HG02610 (cell line): ENCODE data around the gene HS6ST3.
"Not testable (repeated sequence)": the region's sequence is repeated elsewhere in the genome, so short reads cannot be mapped to it uniquely, and the experiment has no call there.

Experiments used
- ATAC-seq: cut with Tn5 transposase; IDR thresholded peaks from one replicate; pipeline ENCODE4 v1.9.1; 2021; ENCODE audit warnings: mild to moderate bottlenecking, moderate library complexity; ENCODE audit not compliant: unreplicated experiment

The HS6ST3 gene

DNA sequence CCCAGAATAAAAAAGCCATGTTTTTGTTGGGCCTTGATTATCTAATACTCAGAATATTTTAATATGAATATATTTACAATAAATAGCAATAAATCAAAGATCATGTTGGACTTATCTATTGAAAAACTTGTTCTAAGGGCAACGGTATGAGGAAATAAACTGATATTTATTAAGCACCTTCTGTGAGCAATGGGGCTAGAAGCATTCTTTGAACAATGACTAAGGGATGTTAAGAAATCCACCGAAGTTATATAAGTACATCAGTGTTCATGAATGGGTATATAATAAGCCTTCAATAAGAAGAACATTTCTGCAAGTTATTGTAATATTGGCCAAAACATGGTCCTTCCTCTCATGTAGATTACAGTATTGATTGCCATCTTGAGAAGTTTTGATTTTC, 682.5 kb downstream of the HS6ST3 start:
- no peak for ATAC-seq

DNA sequence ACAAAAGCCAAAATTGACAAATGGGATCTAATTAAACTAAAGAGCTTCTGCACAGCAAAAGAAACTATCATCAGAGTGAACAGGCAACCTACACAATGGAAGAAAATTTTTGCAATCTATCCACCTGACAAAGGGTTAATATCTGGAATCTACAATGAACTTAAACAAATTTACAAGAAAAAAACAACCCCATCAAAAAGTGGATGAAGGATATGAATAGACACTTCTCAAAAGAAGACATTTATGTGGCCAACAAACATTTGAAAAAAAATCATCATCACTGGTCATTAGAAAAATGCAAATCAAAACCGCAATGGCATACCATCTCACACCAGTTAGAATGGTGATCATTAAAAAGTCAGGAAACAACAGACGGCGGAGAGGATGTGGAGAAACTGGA, 688.4 kb downstream of the HS6ST3 start:
- ATAC-seq = not testable (repeated sequence)

DNA sequence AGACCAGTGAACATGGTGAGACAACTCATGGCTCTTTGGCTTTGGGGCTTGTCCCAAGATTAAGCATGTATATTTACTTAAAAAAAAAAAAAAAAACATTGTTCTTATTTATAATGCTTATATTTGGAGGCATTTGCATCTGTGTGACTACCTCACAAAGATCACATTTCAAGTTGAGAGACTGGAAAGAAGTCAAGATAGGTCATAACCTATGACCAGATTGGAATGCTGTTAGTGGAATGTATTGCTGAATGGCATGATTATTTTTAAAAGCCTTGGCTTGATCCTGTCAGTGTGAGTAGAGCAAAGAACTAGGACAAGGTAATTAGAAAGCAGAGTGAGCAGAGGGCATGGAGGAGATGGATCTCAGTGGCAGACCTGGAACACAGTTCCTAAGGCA, 689.8 kb downstream of the HS6ST3 start:
- no peak for ATAC-seq

DNA sequence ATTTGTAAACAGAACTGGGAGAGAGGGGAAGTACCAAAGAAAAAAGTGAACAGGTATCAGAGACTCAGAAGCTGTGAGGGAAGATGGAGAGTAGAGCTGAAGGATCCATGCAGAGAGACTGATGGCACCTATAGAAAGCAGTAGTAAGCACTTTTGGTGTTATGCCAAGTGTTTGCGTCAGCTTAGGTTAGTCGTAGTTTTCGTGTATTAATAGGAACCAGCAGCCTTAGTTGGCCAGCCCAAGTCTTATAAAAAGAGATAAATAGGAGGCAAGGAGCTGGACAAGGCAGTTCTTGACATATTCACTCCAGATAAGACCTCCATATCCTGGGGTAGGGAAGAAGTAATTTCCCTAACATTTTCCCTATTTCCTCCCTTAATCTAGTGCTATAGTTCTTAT, 690.2 kb downstream of the HS6ST3 start:
- ATAC-seq = no peak

DNA sequence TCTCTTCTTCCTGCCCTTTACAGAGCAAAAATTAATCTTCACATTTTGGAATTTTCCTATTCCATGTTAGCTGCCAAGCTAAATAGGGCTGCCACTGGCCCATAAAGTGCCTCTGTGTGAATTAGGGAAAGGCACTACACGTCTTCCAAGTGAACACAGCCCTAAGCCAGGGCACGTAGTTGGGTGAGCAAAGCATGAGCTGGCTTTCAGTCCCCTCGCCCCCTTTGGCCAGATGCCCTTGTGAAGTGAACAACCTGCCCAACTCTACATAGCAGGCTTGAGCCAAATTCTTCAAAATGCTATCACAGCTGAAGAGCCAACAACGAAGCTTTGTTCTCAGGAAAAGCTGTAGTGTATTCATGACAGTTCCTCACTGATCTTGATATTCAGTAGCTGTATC, 691.2 kb downstream of the HS6ST3 start:
- no peak for ATAC-seq

DNA sequence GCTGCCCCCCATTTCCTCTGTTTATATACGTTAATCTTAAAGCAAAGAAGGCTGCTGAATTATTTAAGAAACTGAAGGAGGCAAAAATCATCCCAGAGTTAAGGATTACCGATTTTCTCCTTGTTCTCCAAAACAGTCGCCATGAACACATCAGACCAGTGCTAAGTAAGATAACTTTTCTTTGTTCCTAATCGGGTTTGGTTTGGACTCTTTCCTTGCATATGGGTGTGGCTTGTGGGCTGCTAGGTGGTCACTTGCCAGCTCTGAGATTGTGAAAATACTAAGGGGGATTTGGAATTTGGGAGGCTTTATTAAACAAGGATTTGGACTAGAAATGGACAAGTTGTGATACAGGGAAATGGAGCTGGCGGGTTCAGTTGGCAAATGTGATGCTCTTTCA, 692.3 kb downstream of the HS6ST3 start:
- ATAC-seq = no peak

DNA sequence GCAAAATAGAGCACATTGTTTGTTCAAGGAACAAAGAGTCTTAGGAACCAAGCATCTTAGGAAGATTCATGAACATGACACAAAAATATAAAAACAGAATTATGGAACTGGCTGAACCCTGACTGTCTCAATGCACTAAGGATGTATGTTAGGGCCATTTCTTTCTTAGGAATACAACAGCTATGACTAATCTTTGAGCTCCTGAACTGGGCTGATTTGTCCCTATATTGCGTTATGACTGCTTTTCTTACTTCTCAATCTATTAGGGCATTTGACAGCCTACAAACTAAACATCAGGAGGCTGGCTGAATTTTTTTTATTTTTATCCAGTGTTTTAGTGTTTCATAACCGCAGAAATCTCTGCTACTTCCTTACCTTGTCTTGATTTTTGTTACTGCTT, 693.1 kb downstream of the HS6ST3 start:
- ATAC-seq = no peak

DNA sequence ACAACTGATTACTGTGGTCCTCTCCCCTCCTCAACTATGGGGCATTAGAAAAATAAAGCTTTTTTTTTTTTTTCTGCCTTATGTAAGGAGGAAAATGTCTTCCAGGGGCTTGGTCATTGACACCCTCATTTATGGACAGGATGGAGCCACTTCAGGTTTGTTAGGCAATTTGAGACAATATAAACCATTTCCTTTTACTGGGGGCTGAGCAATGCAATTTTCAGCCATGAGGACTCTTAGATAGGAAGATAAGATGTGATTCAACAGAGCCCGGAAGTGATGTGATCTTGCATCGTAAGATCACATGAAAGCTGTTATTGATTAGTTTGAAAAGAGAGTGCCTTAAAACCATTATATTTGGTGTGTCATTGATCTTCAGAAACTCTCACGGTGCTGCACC, 693.6 kb downstream of the HS6ST3 start:
- ATAC-seq = no peak

DNA sequence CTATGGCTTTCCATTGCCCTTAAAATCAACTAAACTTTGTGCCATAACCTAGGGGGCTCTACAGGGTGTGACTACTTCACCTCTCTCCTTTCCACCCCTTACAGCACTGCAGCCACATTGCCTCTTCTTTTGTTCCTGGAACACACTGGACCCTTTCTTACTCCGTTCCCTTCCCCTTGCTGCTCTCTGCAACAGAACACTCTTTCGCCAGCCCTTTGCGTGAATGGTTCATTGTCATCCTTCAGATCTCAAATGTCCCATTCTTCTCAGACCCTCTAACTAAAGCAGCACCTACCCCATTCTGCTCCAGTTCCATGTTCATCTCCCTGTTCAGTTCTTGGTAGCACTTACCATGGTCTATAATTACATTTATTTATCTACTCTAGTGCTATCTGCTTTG, 696.1 kb downstream of the HS6ST3 start:
- ATAC-seq = no peak

DNA sequence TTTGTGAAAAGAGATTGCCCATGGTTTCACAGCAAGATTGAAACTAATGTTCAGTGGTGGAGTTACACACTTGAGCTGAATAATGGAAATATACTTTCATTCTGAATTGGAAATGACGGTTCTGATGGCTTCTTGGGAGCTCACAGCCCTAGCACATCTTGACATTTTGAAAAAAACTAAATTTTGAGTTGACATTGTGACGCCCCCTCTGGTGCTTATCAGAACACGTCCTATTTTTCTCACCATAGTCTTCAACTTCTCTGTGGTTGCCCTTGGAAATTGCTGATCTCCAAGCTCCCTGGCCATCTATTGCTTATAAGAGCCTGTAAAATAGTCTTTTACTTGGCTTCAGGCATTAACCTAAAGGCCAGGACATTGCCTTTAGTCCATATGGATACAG, 702.3 kb downstream of the HS6ST3 start:
- no peak for ATAC-seq

DNA sequence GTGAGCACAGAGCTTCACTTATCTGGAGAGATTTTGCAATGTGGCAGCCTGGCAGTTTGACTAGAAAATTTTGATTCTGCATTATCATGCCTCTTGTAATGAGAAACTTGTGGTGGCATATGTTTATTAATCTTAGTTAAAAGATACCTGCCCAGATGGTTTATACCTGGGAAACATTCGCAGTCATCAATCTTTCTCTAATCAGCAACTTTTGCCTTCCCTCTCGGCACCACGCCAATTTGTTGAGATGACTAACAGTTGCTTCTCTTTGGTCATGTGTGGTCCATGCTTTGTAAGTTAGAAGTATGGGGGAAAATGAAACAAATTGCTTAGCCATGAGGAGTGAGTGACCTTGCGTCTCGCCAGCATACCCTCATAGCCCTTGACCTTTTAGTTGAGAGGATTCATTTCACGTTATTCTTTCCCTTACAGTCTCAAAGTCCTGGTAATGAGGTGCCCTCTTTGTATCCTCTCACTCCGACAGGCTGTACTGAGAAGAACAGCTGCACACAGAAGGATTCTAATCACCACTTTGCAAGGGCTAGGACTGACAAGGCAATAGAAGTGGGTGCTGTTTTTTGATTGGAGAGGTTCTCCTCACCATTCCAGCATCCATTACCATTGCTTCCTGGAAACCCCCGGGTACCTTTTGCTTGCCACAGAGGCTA, 703.0 kb downstream of the HS6ST3 start:
- no peak for ATAC-seq

DNA sequence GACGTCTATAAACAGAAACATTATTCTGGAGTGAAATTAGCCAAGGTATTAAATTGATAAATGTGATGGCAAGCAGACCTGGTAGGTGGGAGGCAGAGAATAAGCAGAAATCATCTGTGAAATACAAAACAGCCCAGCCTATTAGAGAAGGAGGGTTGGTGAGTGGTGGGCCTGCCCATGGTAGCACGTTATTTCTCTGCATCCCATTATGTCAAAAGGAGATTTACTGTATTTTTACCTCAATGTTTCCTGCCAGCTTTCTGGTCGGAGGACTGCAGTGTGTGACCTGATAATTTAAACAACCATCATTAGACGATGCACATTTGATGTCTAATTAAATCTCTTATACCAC, 703.5 kb downstream of the HS6ST3 start:
- ATAC-seq = no peak

DNA sequence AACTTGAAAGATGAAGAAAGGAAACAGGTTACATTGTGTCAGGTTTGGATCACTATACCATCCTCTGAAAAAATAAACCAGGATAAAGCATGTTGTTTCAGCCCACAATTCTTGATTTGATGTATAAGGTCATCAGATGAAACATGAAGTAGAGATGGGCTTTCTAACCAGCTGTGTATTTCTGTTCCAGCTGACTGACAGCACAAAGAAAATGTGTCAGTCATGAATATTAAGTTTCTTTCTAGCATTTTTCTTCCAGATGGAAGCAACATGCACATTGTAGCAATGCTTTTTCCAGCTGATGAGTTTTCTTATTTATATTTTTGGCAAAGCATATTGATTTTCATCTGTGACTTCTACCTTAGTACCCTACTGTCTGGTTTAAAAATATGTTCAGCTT, 704.8 kb downstream of the HS6ST3 start:
- ATAC-seq = no peak

DNA sequence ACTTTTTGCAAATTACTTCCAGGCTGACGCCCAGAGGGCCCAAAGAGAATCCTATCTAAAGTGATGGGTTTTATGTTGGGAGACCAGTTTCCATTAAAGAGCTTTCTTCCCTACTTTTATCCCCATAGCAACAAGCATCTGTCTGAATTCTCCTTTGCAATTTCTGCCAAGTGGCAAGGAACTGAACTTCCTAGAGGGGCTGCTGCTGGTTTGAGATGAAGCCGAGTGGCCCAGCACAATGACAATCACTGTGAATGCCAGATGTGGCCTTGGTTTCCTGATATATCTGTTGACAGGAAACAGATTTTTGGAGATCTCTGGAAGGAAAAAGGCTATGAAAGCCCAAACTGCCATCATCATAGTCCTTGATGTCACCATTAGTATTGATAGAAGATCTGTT, 705.8 kb downstream of the HS6ST3 start:
- ATAC-seq = no peak

DNA sequence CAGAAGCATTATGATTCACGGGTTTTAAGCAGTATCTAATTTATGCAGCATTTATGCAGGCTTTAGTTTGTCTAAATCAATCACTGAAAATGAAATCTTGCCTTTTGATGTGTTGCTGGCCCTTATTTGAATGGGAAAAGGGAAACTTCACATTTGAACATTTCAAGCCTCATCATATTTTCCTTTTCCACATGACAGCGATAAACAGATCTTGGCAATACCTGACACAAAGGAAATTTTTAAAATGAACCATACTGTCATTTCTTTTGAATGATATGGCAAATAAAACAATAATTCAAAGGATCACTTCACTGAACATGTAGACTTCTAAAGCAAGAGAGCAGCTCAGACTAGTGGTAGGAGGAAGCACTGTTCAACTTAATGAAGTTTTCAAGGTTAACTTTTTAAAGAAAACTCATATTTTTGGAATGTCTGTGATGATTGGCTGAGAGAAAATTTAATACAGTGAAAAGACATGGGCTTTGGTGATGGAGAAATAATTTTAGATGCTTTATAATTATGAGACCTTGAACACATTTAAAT, 706.3 kb downstream of the HS6ST3 start:
- no peak for ATAC-seq

DNA sequence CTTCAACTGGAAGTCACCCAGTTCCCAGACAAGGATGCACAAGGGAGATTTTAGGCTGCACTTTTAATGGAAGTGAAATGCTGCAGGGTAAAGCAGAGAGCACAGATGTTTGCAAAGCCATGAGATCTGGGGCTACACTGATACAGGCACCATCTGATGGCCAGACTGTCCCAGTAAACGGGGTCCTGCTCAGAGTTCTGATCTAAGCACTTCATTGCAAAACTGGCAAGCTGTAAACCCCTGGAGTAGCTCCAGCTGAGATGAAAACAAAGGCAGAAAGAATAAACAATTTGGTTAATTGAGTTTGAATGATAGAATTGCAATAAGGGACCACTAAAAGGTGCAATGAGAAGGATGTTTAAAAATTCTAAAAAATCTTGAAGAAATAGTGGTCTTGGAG, 707.2 kb downstream of the HS6ST3 start:
- no peak for ATAC-seq

DNA sequence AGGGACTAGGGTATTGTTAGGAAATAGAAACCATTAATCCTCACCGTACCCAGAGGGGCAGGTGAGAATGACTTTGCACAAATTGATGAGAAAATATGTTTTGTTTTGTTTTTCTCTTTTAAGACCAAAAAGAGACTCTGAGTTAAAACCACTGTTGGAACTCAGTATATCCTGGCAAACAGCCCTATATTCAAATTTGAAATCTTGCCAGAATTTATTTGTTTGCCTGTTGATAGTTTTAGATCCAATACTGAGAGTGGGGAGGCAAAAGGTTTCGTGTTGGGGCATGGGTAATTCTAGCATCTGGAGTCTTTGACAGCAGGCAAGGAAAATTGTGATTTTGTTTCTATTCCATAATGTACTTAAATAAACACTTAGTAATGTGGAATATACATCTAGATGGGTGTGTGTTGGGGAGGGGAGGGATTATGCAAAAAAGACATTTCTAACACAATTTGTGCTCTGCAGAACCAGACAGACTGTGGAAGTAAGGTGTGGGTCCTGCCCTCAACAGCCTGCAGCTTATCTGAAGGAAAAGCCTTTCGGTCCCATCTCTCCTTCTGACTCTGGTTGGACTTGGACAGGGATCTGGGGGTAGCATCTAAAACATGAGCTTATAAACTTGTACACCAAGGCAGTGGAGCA, 713.7 kb downstream of the HS6ST3 start:
- ATAC-seq = no peak

DNA sequence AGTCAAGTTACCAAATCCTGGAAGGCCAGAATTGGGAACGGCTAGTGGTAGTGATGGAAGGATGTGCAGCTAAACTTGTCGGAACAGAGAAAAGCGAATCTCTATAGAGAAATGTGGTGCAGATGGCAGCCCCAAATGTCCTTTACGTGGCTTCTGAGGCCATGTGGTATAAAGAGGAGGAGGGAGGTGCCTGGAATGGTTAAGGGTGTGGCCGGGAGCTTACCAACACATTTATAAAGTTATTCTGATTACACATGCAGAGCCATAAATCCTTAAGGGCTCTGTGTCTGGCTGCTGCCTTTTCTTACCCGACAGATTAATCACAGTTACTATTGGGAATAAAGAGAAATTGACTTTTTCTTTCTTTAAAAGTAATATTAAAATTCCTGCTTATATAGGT, 714.3 kb downstream of the HS6ST3 start:
- no peak for ATAC-seq

DNA sequence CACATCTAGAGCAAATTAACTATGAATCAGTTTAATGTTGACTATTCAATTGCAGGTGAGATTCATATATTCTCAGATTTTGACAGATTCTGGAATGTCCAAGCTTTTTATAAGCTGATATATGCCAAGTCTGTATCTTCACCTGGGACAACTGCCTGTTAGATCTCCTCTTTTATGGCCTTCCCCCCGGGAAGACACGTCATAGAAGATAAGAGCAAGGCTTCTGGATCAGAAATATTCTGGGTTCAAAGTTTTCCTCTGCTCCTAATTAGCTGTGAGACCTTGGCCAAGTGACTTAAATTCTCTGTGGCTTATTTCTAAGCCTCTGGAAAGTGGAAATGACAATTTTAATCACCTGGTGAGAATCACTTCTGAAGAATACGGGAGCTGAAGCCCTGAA, 716.8 kb downstream of the HS6ST3 start:
- no peak for ATAC-seq

DNA sequence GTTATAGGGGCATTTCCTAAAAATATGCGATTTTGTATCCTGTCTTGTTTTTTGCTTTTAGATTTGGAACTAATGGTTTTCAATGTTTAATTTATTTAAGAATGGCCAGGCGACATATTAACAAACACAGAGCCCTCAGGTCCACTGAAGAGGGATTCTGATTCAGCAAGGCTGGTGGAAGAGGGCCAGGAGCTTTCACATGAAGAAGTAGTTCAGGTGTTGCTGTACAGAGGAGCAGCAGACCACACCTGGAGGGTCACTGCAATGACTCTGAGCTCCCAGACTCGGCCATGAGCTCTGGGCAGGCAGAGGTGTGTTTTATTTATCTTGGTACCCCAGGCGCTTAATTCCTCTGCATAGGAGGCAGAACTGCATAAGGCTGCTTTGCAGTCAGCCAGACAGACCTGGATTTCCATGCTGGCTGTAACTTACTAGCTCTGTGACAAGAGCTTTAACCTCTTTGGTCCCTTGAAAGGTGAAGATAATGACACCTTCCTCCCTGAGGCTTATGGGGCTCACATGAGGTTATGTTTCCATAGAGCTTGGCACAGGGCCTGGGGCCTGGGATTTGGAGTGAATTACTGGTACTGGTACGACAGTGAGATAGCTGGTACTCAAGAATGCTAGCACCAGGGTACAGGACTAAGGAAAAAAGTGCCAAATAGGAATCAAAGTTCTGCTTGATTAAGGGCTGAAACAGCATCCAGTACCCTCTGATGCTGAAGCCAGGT, 719.6 kb downstream of the HS6ST3 start:
- no peak for ATAC-seq

DNA sequence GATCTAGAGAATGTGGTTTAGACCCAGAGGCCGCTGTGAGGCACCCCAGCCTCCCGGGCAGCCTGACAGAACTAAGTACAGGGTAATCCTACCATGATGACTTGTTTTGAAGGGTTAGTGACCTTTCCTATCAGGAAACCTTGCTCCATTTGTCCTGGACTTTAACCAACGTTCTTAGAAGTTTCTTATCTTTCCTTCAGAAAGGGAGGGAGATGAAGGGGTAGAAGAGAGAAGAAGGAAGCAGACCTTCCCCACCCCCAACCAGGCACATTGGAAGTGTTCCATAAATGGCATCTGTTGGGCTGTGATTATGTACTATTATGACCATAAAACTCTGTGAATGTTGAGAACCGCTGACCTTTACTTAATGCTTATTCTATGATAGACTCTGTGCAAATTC, 720.2 kb downstream of the HS6ST3 start:
- no peak for ATAC-seq

DNA sequence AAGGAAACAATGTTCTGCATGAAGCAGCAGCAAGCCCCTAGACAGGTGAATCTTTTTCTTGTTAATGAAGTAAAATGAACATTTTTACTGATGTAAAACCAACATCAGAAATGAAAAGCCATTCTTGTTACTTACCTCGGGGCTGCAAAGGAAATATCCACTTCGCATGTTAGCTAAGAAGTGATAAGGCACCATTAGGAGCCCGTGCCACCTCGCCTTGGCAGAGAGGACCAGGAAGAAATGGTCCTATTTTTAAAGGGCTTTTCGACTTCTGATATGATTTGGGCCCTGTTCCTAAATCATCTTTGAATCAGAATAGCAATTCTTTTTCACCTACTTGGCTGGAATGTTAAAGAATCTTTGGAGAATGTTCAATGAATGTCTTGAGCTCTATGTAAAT, 721.1 kb downstream of the HS6ST3 start:
- ATAC-seq = no peak
